GM10847 (cell line): ENCODE measurements around the gene EBF3.

Experiments used
- POLR2A ChIP-seq: IDR thresholded peaks from 2 replicates; pipeline ENCODE4 v1.6.1; 2011; ENCODE audit not compliant: insufficient read length; ENCODE audit errors: extremely low read depth

EBF3 gene

DNA sequence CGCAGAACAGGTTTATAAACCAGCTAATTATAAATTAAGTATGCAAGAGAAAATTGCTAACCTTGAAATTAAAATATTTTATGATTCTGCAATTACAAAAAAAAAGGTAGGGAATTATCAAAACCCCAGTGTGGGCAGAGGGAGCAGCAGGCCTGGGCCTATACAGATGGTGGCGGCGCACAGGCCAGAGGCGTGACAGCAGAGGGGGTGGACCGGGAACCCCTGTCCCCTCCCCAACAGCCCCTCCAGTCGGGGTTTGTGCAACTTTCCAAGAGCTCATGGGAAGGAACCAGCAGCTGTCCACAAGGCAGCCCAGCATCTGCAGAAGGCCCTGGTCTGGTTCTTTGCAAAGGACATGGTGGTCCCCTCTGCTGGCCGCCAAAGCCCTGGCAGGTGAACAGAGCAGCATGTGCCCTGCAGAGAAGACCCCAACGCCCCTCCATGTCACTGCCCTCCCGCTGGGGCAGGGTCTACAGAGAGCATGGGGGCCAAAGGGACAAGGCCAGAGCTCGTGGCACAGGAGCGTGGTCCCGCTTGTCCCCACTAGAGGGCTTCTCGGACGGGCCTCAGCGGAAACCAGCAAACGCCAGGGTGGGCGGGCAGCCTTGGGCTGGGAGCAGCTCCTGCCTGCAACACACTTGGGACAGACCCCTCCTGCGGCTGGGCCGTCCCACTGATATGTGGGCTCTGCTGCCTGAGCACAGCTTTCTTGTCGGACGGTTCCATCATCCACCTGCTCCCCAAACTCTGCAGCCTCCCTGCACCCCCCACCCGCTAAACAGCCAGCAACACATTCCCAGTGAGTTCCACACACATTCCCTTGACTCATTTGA, 75.1 kb downstream of the EBF3 start:
- TF ChIP-seq POLR2A, result no peak

DNA sequence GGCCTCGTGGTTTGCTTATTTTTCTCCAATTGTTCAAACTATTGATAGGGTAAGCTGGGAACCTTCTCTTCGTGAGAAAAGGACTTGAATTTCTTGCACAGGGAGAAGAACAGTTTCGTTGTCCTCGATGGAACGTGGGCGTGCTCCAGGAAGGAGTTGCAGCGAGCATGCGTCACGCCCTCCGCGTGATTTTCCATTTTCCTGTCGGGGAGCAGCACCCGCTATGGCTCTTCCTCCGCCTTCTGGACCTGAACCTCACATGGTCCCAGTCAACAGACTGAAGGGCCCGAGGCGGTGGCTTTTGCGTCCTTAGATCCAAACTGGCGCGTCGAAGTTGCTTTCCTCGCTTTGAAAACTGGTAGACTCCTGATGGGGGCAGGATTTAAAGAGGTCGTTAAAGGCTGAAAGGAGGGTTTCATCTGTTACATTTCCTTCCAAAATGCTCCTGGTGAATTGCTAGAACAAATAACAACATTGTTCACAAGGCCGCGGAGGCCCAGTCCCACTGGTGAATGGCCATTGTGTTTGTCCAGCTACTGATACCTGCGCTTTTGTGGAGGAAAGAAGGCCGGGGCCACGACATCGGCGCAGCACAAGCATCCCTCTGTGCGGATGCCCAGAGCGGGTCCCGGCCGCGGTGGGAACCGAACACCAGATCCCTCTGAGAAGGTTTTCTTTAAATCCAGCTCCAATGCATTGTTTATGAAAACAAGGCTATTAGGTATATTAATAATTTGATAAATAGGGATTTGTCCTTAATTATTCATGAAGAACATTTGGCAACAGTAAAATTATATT, 75.9 kb downstream of the EBF3 start:
- no peak for TF ChIP-seq POLR2A

- no peak for TF ChIP-seq POLR2A
These were observed 76.6 kb downstream of the EBF3 start for GRCh38 chr10:129887381-129887905.

- no peak for TF ChIP-seq POLR2A
These were observed 77.8 kb downstream of the EBF3 start for GRCh38 chr10:129886263-129886662.

- no peak for TF ChIP-seq POLR2A
These were observed 78.5 kb downstream of the EBF3 start for GRCh38 chr10:129885526-129885925.

- no peak for TF ChIP-seq POLR2A
These were observed 79.5 kb downstream of the EBF3 start for GRCh38 chr10:129884398-129885078.

DNA sequence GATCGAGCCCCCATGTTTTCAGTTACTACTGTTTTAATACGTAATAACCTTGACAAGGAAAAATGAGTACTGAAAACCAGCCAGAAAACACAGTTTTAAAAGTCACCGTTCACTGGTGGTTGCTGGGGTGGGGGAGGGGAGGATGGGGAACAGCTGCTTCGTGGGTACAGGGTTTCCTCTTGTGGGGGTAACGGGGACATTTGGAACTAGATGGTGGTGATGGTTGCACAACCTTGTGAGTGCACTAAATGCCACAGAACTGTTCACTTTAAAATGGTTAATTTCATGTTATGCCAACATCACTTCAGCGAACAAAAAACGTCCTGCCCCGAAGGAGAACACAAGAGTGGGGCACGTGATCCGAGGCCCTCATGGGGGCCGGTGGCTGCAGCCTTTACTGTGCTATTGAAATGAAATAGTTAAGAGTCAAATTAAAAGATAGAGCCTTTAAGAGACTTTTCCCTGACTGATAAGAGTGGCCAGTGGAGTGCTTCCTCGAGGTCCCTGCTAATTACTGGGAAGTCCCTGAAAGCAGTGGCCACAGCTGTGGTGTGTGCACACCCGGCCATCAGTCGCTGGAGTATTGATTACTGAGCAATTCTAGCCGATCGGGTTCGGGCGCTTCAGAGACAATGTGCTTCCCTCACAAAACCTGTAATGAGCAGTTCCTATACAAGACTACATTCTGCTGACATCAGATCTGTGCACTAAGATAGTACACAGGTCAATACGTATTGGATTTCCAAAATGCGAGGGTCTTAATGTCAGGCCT, 80.3 kb downstream of the EBF3 start:
- TF ChIP-seq POLR2A, result no peak

GRCh38 chr10:129883029-129883428, 81.0 kb downstream of the EBF3 start:
- no peak for TF ChIP-seq POLR2A

GRCh38 chr10:129882291-129883010, 81.6 kb downstream of the EBF3 start:
- TF ChIP-seq POLR2A, result no peak

GRCh38 chr10:129881641-129882040, 82.4 kb downstream of the EBF3 start:
- no peak for TF ChIP-seq POLR2A

DNA sequence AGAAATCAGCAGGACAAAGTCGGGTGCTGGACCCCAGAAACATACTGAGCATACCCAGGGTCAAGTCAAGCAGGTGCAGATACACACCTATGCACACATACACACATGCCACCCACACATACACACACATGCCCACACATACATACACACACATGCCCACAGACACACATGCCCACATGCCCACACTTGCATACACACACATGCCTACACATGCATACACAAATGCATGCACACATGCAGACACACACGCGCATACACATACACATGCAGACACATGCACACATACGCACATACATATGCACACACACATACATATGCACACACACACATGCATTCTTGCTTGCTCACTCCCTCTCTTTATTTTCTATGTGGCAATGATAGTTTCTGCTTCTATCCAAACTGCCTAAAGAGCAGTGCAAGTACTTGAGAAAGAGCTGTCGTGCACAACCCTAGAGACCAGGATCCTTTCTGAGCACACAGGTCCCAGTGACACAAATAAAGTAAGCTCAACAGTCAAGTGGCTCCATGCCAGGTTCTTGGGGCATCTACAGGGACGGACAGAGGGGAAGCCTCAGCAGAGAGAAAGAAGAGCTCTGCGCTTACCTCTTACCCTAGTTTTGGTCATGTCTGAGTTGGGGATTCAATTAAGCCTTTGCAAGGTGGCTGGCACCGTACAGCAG, 83.7 kb downstream of the EBF3 start:
- TF ChIP-seq POLR2A, result no peak

- no peak for TF ChIP-seq POLR2A
These were observed 84.4 kb downstream of the EBF3 start for GRCh38 chr10:129879655-129880054.

DNA sequence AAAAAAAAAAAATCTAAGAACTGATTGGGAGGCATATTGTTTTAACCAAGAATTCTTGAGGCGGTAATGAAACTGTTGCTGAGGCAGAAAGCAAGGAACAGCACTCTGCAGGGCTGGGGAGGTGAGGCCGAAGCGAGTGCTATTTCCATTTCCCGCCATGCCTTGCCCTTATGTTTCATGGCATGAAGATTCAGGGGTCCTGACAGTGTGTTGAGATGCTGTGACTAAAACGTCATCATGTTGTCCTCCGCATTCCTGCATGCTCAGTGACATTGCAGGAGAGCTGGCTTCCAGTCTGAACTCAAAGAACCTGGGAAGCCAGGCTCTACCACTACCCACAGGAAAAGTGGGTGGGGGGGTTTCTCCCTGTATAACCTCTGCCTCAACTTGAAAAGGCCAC, 85.2 kb downstream of the EBF3 start:
- TF ChIP-seq POLR2A, result no peak
